WTC11 (cell line): ENCODE data around the gene AJAP1.

ENCODE experiments used
- CREB1 ChIP-seq: sonication (generic); formaldehyde crosslinking; IDR thresholded peaks from 2 replicates; pipeline ENCODE4 v1.8.0; 2023; ENCODE audit warnings: mild to moderate bottlenecking, missing genetic modification reagents
- CTCF ChIP-seq: fragments of 200-600 bp; IDR thresholded peaks from 2 replicates; pipeline ENCODE4 v1.8.0; 2022; ENCODE audit warnings: antibody characterized with exemption
- NR1H2 ChIP-seq: sonication (generic); formaldehyde crosslinking; IDR thresholded peaks from 2 replicates; pipeline ENCODE4 v1.9.0; 2021; ENCODE audit warnings: mild to moderate bottlenecking, moderate library complexity, missing genetic modification reagents
- PRDM15 ChIP-seq: sonication (generic); formaldehyde crosslinking; IDR thresholded peaks from 2 replicates; pipeline ENCODE4 v1.8.0; 2022; ENCODE audit warnings: missing genetic modification reagents
- PRRX2 ChIP-seq: fragments of 250-450 bp; sonication (Bioruptor Pico); IDR thresholded peaks from 2 replicates; pipeline ENCODE4 v1.8.0; 2021; ENCODE audit warnings: mild to moderate bottlenecking
- SP1 ChIP-seq: sonication (generic); formaldehyde crosslinking; conservative IDR thresholded peaks from 2 replicates; pipeline ENCODE4 v1.8.1; 2022; ENCODE audit warnings: missing genetic modification reagents
- ZNF416 ChIP-seq: fragments of 250-450 bp; sonication (Bioruptor Pico); IDR thresholded peaks from 2 replicates; pipeline ENCODE4 v1.9.0; 2021; ENCODE audit warnings: mild to moderate bottlenecking, inconsistent platforms

GRCh38 chr1:4690951-4691675, 36.7 kb downstream of the AJAP1 start:
- no peak for TF ChIP-seq CTCF
- TF ChIP-seq SP1 (CRISPR knock-in tag), result no peak
- no peak for TF ChIP-seq PRDM15 (CRISPR knock-in tag)
- TF ChIP-seq NR1H2 (CRISPR knock-in tag), result no peak
- no peak for TF ChIP-seq ZNF416
- TF ChIP-seq CREB1 (CRISPR knock-in tag), result no peak
- TF ChIP-seq PRRX2 (CRISPR knock-in tag), result no peak
